Dermis blood vessel endothelial cell (primary cell): ENCODE measurements around the gene SMAD6. TPM values are rescaled to one million over a fixed set of nuclear protein-coding genes. Genes with fewer than 3 reads are reported as not detected.

Experiments used
- DNase-seq: peaks from one replicate; pipeline ENCODE4 v3.0.0; 2010
- total RNA-seq: library from RNA; depleted of rRNA; stranded (reverse); fragments of >200 nt; gene quantifications from 2 replicates; pipeline ENCODE4 v1.2.3, GENCODE V29; 2014

SMAD6 gene
- total RNA-seq, 1 donor from 2014 or later: 11.9 TPM

- DNase-seq: no peak
These were observed 97.2 kb downstream of the SMAD6 start for GRCh38 chr15:66799242-66799641.

DNA sequence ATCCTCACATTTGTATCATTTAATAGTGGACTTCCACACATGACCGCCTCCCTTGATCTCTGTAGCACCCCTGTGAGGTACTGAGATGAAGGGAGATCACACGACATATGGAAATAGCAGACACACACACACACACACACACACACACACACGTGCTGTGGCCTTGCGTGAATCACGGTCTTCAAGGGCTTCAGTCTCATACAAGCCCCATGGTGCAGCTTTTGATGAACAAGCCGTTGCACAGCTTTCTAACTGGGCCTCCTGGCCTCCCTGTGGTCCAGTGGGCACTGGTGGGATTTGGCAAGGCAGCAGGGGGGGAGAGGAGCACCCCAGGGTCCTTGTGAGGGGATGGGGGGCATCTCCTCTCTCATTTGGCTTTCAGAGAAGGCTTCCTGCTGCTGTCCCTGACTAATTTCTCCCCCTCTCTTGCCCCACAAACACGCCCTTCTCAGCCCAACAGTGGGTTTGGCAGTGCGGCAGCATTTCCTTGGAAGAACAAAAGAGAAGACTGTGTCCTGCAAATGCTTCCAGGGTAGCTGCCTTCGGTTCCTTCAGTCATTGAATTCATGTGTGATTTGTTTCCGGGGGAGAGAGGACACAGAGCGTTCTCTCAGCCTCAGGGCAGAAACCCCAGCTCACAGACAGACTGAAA, 98.7 kb downstream of the SMAD6 start:
- no peak for DNase-seq

DNA sequence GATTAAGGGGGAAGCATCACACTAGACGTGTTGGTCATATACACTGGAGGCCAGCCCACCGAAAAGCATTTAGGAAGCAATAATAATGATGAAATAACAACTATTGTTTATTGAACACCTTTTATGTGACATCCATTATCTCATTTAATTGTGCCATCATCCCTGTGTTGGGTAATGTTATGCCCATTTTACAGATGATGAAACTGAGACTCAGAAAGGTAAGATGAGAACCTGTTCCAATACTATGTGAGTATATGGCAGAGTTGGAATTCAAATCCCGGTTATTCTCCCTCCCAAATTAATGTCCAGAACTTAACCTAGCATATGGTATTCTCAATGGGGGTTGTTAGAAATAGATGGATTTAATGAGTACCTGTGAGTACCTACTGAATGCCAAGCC, 99.2 kb downstream of the SMAD6 start:
- no peak for DNase-seq

DNA sequence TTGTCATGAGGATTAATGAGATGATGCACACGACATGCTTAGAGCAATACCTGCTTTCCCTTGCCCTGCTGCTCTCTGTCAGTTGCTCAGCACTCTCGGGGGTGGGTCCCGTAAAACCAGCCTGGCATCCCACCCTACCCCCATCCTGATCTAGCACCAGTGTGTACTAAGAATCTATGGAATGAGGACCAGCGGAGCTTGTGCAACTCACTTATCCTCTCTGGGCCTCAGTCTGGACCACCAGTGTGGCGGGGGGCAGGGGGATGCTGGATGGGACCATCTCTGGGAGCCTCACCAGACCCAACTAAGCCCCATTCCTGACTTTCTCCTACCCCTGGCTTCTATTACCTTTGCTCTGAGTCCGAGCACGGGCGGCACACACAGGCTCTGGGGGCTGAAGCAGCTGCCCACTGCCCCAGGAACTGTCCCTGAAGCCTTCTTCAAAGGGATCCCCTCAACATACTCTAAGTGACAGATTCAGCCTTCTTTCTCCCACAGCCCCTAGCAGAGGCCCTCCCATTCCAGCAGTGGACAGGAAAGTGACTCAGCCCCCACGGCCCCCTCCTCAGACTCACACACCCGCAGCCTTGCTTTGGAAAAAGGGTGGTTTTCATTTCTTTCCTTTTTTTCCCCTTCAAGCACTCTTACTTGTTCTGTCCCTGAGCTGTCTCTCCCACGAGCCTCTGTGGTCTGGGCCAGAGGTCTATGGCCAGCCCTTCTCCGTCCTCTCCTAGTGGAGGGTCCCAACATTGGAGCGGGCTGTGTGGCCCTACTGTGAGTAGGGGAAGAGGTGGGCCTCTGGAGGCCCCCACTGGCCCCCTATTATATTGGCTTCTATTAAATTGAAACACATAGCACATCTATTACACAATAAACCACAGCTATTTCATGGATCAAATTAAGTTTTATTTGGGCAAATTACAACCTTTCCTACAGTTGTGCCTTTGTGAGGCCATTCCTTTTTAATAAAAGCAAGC, 100.3 kb downstream of the SMAD6 start:
- DNase-seq: peak; percentile 19

DNA sequence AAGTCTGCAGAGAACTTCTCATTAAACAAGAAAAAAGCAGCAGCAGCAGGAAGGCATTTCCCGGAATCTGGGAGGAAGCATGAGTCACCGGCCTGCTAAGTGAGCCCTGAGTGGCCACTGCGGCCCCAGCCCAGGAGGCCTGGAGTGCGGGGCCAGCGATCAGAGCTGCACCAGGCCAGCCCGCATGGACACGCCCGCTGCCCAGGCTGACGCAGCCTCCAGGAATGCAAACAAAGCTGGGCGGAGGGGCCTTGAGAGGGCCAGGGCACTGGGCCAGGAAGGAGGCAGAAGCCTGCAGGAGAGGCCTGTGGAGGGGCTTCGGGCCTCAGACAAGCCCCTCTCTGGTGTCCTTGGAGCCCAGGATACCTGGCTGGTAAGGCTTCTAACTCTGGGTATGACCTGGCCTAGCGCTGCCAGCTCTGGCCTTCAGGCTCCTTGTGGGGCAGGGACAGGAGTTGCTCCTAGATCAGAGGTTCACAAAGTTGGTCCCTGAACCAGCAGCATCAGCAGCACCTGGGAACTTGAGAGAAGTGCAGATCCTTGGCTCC, 101.2 kb downstream of the SMAD6 start:
- DNase-seq: peak; percentile 98

- no peak for DNase-seq
These were observed 101.7 kb downstream of the SMAD6 start for GRCh38 chr15:66803749-66804148.

- no peak for DNase-seq
These were observed 103.3 kb downstream of the SMAD6 start for GRCh38 chr15:66805202-66805885.

DNA sequence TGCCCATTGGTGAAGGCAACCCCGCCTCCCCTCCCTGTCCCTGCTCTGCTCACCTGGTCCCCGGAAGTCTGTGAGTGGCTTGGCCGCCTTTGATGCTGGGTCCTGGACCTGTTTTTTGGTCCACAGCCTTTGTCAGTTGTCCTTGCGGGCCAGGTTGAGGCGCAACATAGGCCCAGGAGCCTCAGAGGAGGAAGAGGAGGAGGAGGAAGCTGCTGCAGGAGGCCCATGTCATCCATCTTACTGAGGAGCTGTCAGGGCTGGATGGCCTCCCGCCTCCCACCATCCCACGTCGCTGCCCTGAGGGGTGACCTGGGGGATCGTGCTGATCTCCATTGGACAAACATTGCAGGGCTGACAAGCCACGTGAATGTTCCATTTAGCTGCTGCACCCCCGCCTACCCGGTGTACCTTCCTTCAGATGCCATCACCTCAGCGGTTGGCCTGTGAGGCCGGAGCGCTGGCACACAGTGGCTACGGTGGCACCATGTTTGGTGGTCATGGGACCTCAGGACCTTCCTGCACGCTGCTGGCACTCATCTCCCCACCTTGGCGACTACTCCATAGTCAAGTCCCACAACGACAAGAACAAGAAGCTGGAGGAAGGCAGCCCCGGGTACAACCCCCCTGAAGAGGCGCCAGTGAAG, 106.3 kb downstream of the SMAD6 start:
- DNase-seq: no peak

DNA sequence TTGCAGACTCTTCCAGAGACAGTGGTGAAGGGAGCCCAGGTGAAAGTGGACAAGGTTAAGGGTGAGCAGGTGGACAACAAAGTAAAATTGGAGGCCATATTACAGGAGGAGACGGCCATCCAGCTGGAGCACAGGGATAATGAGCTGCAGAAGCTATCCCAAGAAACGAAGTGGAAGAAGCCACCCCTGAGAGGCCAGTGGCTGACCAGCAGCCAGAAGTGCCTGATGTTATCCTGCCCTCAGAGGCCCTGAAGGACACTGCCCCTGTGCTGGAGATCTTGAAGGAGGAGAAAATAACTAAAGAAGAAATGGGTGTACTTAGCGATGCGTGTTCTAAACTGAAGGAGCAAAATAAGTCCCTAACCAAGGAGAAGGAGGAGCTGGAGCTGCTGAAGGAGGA, 107.6 kb downstream of the SMAD6 start:
- no peak for DNase-seq

GRCh38 chr15:66815318-66815717, 113.3 kb downstream of the SMAD6 start:
- peak; percentile 65 for DNase-seq

DNA sequence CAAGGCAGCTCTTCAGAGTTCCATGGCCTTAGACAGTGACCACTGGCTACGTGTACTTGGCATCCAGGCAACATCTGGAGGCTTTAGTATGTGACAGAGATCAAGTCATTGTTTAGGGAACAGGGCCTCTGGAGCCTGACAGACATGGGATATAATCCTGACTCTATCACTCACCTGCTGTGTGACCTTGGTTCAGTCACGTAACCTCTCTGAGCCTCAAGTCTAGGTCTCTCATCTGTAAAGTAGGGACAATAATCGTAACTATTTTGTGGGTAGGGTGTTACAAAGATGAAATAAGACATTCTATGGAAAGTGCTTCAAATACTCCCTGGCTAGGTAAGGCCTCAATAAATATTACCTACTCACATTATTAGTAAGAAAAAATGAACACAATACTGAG, 114.2 kb downstream of the SMAD6 start:
- DNase-seq: no peak

GRCh38 chr15:66819084-66819483, 117.0 kb downstream of the SMAD6 start:
- DNase-seq: no peak

- no peak for DNase-seq
These were observed 118.6 kb downstream of the SMAD6 start for GRCh38 chr15:66820481-66821176.

GRCh38 chr15:66821307-66821706, 119.3 kb downstream of the SMAD6 start:
- DNase-seq: no peak

DNA sequence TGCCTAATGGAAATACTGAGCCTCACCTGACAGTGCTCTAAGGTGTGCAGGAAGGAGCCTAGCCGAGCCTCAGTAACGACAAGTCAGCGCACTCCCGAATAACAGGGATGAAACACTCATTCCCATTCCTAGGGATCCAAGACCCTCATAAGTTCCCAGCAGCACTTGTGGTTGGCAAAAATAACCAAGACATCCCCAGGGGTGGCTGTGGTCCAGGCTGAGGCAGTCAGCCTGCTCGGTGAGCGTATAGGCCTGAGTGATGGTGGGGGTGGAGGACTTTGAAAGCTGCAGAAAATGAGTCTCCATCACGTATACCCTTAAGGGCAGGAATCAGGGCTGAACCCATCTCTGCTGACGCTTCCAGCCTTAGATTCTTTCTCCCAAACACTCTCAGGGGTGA, 120.1 kb downstream of the SMAD6 start:
- DNase-seq: no peak

DNA sequence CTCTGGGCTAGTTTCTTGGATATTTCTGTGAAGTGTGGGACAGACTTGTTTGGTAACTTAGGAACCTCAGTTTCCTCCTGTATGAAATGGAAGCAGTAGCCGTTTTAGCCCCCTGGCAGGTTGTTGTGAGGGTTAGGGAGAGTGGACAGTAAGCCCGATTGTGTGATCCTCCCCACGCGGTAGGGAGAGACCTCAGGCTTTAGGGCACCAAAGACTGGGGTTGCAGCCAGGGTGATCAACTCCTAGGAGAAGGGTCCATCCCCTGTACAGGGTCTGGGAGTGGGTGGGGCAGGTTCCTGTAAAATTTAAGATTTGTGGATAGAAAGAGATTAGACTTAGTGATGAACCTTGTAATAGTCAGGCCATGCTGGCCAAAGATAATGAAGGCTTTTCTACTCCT, 120.5 kb downstream of the SMAD6 start:
- DNase-seq: no peak

DNA sequence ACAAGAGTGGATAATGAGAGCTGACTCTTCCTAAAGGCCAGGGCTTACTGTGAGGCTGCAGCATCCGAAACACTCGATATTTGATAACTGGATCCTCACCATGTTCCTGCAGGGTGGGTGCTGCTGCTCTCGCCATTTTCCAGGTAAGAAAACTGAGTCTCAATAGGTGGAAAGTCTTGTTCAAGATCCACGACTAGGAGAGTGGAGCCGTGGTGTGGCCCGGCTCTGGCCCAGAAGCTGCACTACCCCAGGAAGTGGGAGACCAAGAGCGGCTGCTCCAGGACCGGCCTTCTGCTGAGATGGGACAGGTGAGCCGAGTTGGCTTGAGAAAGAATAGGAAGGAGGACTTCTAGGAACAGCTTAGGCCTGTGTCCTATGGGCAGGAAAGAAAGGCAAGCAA, 121.6 kb downstream of the SMAD6 start:
- DNase-seq: no peak

DNA sequence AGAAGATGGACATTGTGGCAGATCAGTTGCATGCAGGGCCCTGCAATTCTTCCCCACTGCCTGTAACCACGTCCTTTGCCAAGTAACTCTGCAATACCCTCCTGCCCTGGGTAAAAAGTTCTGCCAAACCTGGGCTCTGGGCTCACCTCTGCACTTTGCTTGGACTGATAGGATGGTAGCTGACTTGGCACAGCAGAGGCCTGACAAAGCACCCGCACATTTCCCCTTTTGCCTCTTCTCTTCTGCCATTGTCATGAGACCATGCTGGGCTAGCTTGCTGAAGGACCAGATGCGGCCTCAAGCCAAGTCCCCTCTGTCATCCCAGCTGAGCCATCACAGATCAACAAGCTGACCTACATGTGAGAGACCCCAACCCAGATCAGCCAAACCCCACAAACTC, 122.4 kb downstream of the SMAD6 start:
- no peak for DNase-seq

DNA sequence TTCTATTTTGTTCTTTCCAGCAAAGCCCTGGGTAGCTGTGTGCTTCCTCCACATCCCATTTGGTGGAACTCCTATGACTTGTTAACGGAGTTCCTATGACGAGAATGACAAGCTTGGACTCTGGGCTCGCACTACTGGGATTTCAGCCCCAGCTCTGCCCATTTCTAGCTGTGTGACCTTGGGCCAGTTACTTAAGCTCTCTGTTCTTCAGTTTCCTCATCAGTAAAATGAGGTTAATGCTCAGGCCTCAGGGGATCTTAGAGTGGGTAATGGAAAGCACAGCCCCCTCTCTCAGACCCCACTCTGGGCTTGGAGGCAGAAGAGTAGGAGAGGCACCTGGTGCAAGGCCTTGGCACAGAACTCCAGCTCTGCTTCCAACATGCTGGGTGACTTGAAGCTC, 123.1 kb downstream of the SMAD6 start:
- DNase-seq: no peak

- no peak for DNase-seq
These were observed 123.7 kb downstream of the SMAD6 start for GRCh38 chr15:66825731-66826130.

DNA sequence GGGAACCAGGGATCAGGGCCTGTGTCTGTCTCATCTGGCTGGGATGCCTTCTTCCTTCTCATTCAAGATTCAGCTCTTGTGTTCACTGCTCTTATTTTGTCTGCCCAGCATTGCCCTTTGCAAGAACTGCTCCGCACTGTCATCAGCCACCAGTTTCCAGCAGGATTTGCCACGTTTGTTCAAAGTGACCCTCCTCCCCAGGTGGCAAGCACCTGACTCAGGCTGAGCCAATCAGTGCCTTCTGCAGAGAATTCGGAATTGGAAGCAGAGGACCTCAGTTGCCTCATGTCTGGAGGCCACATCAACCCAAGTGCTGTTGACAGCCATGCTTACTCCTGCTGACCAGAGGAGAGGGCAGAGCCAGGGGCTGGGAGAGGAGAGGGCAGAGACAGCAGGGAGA, 124.5 kb downstream of the SMAD6 start:
- DNase-seq: no peak
